H9 (cell line): Measurements from ENCODE around the gene AKR1E2. TPM values are rescaled to one million over a fixed set of nuclear protein-coding genes. Genes with fewer than 3 reads are reported as not detected.

Experiments used
- DNase-seq: peaks from one replicate; pipeline ENCODE4 v3.0.0-alpha.2; 2017
- H2AFZ ChIP-seq: one replicate; pipeline ENCODE4 v1.6.1; 2013; ENCODE audit warnings: mild to moderate bottlenecking, low read length, control low read depth, moderate library complexity
- H2AK5ac ChIP-seq: 2 replicates; pipeline ENCODE4 v1.6.1; 2013; ENCODE audit warnings: low read length, control low read depth, mixed read lengths; ENCODE audit not compliant: insufficient read length
- H2BK120ac ChIP-seq: one replicate; pipeline ENCODE4 v1.6.1; 2013; ENCODE audit warnings: low read depth, mild to moderate bottlenecking, low read length, control low read depth, inconsistent platforms; ENCODE audit not compliant: poor library complexity, severe bottlenecking
- H2BK12ac ChIP-seq: 2 replicates; pipeline ENCODE4 v1.6.1; 2013; ENCODE audit warnings: low read length, control low read depth, mixed read lengths, low read depth; ENCODE audit not compliant: insufficient read length
- H2BK15ac ChIP-seq: 2 replicates; pipeline ENCODE4 v1.6.1; 2013; ENCODE audit warnings: low read depth, low read length, control low read depth
- H2BK20ac ChIP-seq: one replicate; pipeline ENCODE4 v1.6.1; 2013; ENCODE audit warnings: low read depth, mild to moderate bottlenecking, low read length, control low read depth, inconsistent platforms; ENCODE audit not compliant: poor library complexity, severe bottlenecking
- H2BK5ac ChIP-seq: 2 replicates; pipeline ENCODE4 v1.6.1; 2013; ENCODE audit warnings: low read length, control low read depth, mixed read lengths; ENCODE audit not compliant: insufficient read length
- H3K14ac ChIP-seq: 2 replicates; pipeline ENCODE4 v1.6.1; 2013; ENCODE audit warnings: low read length, control low read depth; ENCODE audit not compliant: insufficient read depth
- H3K18ac ChIP-seq: 2 replicates; pipeline ENCODE4 v1.6.1; 2013; ENCODE audit warnings: low read depth, mild to moderate bottlenecking, mixed read lengths, low read length, control low read depth; ENCODE audit not compliant: insufficient read length
- H3K23ac ChIP-seq: 2 replicates; pipeline ENCODE4 v1.6.1; 2013; ENCODE audit warnings: low read length, control low read depth, mixed read lengths, low read depth; ENCODE audit not compliant: insufficient read length
- H3K23me2 ChIP-seq: 2 replicates; pipeline ENCODE4 v1.6.1; 2013; ENCODE audit warnings: low read depth, mild to moderate bottlenecking, mixed read lengths, low read length, control low read depth; ENCODE audit not compliant: insufficient read length, poor library complexity, severe bottlenecking
- H3K27ac ChIP-seq: 2 replicates; pipeline ENCODE4 v1.5.1; 2013; ENCODE audit warnings: low read length, control low read depth, mixed read lengths, low read depth; ENCODE audit not compliant: insufficient read length
- H3K27me3 ChIP-seq: 2 replicates; pipeline ENCODE4 v1.6.1; 2013; ENCODE audit warnings: low read length, control low read depth, inconsistent platforms; ENCODE audit not compliant: insufficient read depth
- H3K4ac ChIP-seq: 2 replicates; pipeline ENCODE4 v1.6.1; 2013; ENCODE audit warnings: low read depth, mild to moderate bottlenecking, control low read depth, inconsistent platforms, low read length, moderate library complexity
- H3K4me1 ChIP-seq: 2 replicates; pipeline ENCODE4 v1.6.1; 2013; ENCODE audit warnings: low read length, control low read depth, inconsistent platforms; ENCODE audit not compliant: insufficient read depth
- H3K4me2 ChIP-seq: 2 replicates; pipeline ENCODE4 v1.6.1; 2013; ENCODE audit warnings: low read length, control low read depth, mixed read lengths; ENCODE audit not compliant: insufficient read length, insufficient read depth
- H3K56ac ChIP-seq: 2 replicates; pipeline ENCODE4 v1.6.1; 2013; ENCODE audit warnings: low read depth, mild to moderate bottlenecking, mixed read lengths, low read length, control low read depth; ENCODE audit not compliant: insufficient read length
- H3K79me1 ChIP-seq: 2 replicates; pipeline ENCODE4 v1.6.1; 2013; ENCODE audit warnings: low read depth, mild to moderate bottlenecking, moderate library complexity, low read length, control low read depth, inconsistent platforms; ENCODE audit not compliant: insufficient read depth, poor library complexity, severe bottlenecking
- H3K79me2 ChIP-seq: 2 replicates; pipeline ENCODE4 v1.6.1; 2013; ENCODE audit warnings: low read length, control low read depth, inconsistent platforms; ENCODE audit not compliant: insufficient read depth
- H3K9ac ChIP-seq: 2 replicates; pipeline ENCODE4 v1.6.1; 2013; ENCODE audit warnings: low read length, control low read depth, mixed read lengths; ENCODE audit not compliant: insufficient read length; ENCODE audit errors: extremely low read depth
- H3K9me3 ChIP-seq: one replicate; pipeline ENCODE4 v1.6.1; 2013; ENCODE audit warnings: low read depth, low read length, inconsistent platforms; ENCODE audit not compliant: control insufficient read depth
- H3T11ph ChIP-seq: one replicate; pipeline ENCODE4 v1.6.1; 2013; ENCODE audit warnings: mild to moderate bottlenecking, low read length, control low read depth, inconsistent platforms
- H4K20me1 ChIP-seq: one replicate; pipeline ENCODE4 v1.6.1; 2013; ENCODE audit not compliant: control insufficient read depth, insufficient read length, insufficient read depth
- H4K5ac ChIP-seq: 2 replicates; pipeline ENCODE4 v1.6.1; 2013; ENCODE audit warnings: low read depth, mild to moderate bottlenecking, mixed read lengths, low read length, control low read depth; ENCODE audit not compliant: insufficient read length
- H4K8ac ChIP-seq: replicated peaks from 2 replicates; pipeline ENCODE4 v1.6.1; 2013; ENCODE audit warnings: low read length, control low read depth, mixed read lengths, low read depth; ENCODE audit not compliant: insufficient read length
- H4K91ac ChIP-seq: 2 replicates; pipeline ENCODE4 v1.6.1; 2013; ENCODE audit warnings: low read depth, mild to moderate bottlenecking, moderate library complexity, mixed read lengths, low read length, control low read depth; ENCODE audit not compliant: insufficient read length
- H3K27ac Mint-ChIP-seq, 3 experiments: 2 replicates in 2 of 3; 3 replicates in 1 of 3; pipeline ENCODE4 v1.8.0; 2020 to 2021; ENCODE audit warnings: mixed read lengths in 3 of 3, mild to moderate bottlenecking in 1 of 3, moderate library complexity in 1 of 3
- H3K27me3 Mint-ChIP-seq: 2 replicates; pipeline ENCODE4 v1.8.0; 2021; ENCODE audit warnings: low read depth, mild to moderate bottlenecking, moderate library complexity, mixed read lengths
- H3K36me3 Mint-ChIP-seq, 3 experiments: 2 replicates in 2 of 3; 3 replicates in 1 of 3; pipeline ENCODE4 v1.8.0; 2020 to 2021; ENCODE audit warnings: low read depth in 3 of 3, mixed read lengths in 3 of 3; ENCODE audit not compliant: insufficient read depth in 1 of 3
- H3K4me1 Mint-ChIP-seq, 2 experiments: 2 replicates each; pipeline ENCODE4 v1.8.0; 2020; ENCODE audit warnings: mixed read lengths in 2 of 2
- H3K4me3 Mint-ChIP-seq, 2 experiments: 2 replicates in 1 of 2; 3 replicates in 1 of 2; pipeline ENCODE4 v1.8.0; 2020 to 2021; ENCODE audit warnings: mild to moderate bottlenecking in 2 of 2, mixed read lengths in 2 of 2, moderate library complexity in 1 of 2
- H3K9me3 Mint-ChIP-seq, 2 experiments: 2 replicates in 1 of 2; 3 replicates in 1 of 2; pipeline ENCODE4 v1.8.0; 2020; ENCODE audit warnings: mild to moderate bottlenecking in 2 of 2, mixed read lengths in 2 of 2, moderate library complexity in 1 of 2
- WGBS: extraction: QIAGEN DNeasy Blood & Tissue Kit; methylation state at CpG from one replicate; pipeline ENCODE4 v1.1.7; 2013; ENCODE audit warnings: missing lambda C conversion rate, low lambda C conversion rate, mixed read lengths; ENCODE audit not compliant: insufficient read length; ENCODE audit errors: extremely low coverage; 5-methylcytosine and 5-hydroxymethylcytosine counted together
- total RNA-seq: library from RNA; stranded (reverse); gene quantifications from 2 replicates; pipeline ENCODE4 v1.2.1, GENCODE V29; 2021
- TF ChIP-seq, protein P1 (sequence below): fragments of 200-600 bp; sonication (generic); conservative IDR thresholded peaks from 3 replicates; pipeline ENCODE4 v1.8.0; 2021; ENCODE audit warnings: antibody characterized with exemption, mild to moderate bottlenecking

The AKR1E2 gene
- total RNA-seq, 1 experiment from 2014 or later: 2.2 TPM

- Mint-ChIP-seq H3K4me1 (no peaks in the 10 kb centered on the region), H3K4me3 (no peak overlapping the region), H3K9me3 (peaks cover 7 to 38% of the 10 kb centered on the region in 2 experiments), H3K36me3 (peaks cover 0 to 2% (median 0%) of the 10 kb centered on the region in 3 experiments; a peak in 1 of 7 replicates), H3K27ac (peak overlapping the region in 1 of 3 experiments; percentile 16; a peak in 1 of 7 replicates), H3K27me3 (no peaks in the 10 kb centered on the region)
- Histone ChIP-seq H3K18ac (no peak overlapping the region), H4K5ac (no peak overlapping the region), H4K20me1 (no peaks in the 10 kb centered on the region), H3K4me1 (no peaks in the 10 kb centered on the region), H4K8ac (no peak overlapping the region), H2BK12ac (no peak overlapping the region), H3K27ac (no peak overlapping the region), H2BK15ac (no peak overlapping the region), H2BK5ac (no peak overlapping the region), H3K14ac (no peak overlapping the region), H3T11ph (no peak overlapping the region), H3K56ac (no peak overlapping the region), H3K79me2 (no peaks in the 10 kb centered on the region), H2AFZ (no peak overlapping the region), H3K79me1 (no peaks in the 10 kb centered on the region), H3K4me2 (no peak overlapping the region), H3K27me3 (no peaks in the 10 kb centered on the region), H2BK20ac (no peak overlapping the region), H2AK5ac (no peak overlapping the region), H3K4ac (no peak overlapping the region), H3K9me3 (no peaks in the 10 kb centered on the region), H4K91ac (no peak overlapping the region), H3K9ac (no peak overlapping the region), H3K23ac (no peak overlapping the region), H3K23me2 (no peaks in the 10 kb centered on the region), H2BK120ac (no peak overlapping the region)
- WGBS: no CpG with 5 or more reads among the region's 2 CpGs
- DNase-seq: no peak
- TF ChIP-seq, protein P1, sequence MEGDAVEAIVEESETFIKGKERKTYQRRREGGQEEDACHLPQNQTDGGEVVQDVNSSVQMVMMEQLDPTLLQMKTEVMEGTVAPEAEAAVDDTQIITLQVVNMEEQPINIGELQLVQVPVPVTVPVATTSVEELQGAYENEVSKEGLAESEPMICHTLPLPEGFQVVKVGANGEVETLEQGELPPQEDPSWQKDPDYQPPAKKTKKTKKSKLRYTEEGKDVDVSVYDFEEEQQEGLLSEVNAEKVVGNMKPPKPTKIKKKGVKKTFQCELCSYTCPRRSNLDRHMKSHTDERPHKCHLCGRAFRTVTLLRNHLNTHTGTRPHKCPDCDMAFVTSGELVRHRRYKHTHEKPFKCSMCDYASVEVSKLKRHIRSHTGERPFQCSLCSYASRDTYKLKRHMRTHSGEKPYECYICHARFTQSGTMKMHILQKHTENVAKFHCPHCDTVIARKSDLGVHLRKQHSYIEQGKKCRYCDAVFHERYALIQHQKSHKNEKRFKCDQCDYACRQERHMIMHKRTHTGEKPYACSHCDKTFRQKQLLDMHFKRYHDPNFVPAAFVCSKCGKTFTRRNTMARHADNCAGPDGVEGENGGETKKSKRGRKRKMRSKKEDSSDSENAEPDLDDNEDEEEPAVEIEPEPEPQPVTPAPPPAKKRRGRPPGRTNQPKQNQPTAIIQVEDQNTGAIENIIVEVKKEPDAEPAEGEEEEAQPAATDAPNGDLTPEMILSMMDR: no peak
Observed at GRCh38 chr10:4894335-4894734, 68.3 kb downstream of the AKR1E2 start.

Other genes with a start within 250 kb of the AKR1E2 start
- gene AKR1C1, start 137.2 kb downstream of the AKR1E2 start, total RNA-seq: 1.9 and 2.0 TPM in 2 replicates
- 0.74 and 0.83 TPM in 2 replicates for gene AKR1C2, start 177.7 kb downstream of the AKR1E2 start, total RNA-seq